ENCODE data around the gene POLR2E. TPM values are rescaled to one million over a fixed set of nuclear protein-coding genes. Genes with fewer than 3 reads are reported as not detected.

POLR2E gene
- polyA plus RNA-seq, 1 donor = 130 TPM

GRCh38 chr19:1110809-1111640 is 15.8 kb upstream of the POLR2E start:
- H3K27me3 ChIP-seq (ENCODE audit: control insufficient read depth, insufficient read depth, low read length) = no peaks in the 10 kb centered on the region
- WGBS (ENCODE audit: insufficient coverage, low lambda C conversion rate) = no CpG with 5 or more reads among the region's 18 CpGs
- H3K4me3 ChIP-seq (ENCODE audit: low read length) = no peak overlapping the region
- peaks cover 11% of the 10 kb centered on the region for H3K9me3 ChIP-seq (ENCODE audit: control insufficient read depth, low read depth, low read length)
- peaks cover 32% of the 10 kb centered on the region for H3K4me1 ChIP-seq (ENCODE audit: control insufficient read depth, insufficient read depth, low read length)
- no peak overlapping the region for H3K27ac ChIP-seq (ENCODE audit: low read length)
- peaks cover 60% of the 10 kb centered on the region for H3K36me3 ChIP-seq (ENCODE audit: control insufficient read depth, insufficient read depth, low read length)
- no peak for DNase-seq

GRCh38 chr19:1109697-1110671 is 14.8 kb upstream of the POLR2E start:
- Histone ChIP-seq H3K4me3 (ENCODE audit: low read length) (no peak overlapping the region), H3K36me3 (ENCODE audit: control insufficient read depth, insufficient read depth, low read length) (peaks cover 59% of the 10 kb centered on the region), H3K27me3 (ENCODE audit: control insufficient read depth, insufficient read depth, low read length) (no peaks in the 10 kb centered on the region), H3K4me1 (ENCODE audit: control insufficient read depth, insufficient read depth, low read length) (peaks cover 42% of the 10 kb centered on the region), H3K27ac (ENCODE audit: low read length) (no peak overlapping the region), H3K9me3 (ENCODE audit: control insufficient read depth, low read depth, low read length) (peaks cover 11% of the 10 kb centered on the region)
- no CpG with 5 or more reads among the region's 54 CpGs for WGBS (ENCODE audit: insufficient coverage, low lambda C conversion rate)
- DNase-seq = no peak

GRCh38 chr19:1109032-1109551 is 13.9 kb upstream of the POLR2E start:
- H3K36me3 ChIP-seq (ENCODE audit: control insufficient read depth, insufficient read depth, low read length) = peaks cover 55% of the 10 kb centered on the region
- WGBS (ENCODE audit: insufficient coverage, low lambda C conversion rate) = no CpG with 5 or more reads among the region's 48 CpGs

GRCh38 chr19:1108291-1109031 is 13.3 kb upstream of the POLR2E start:
- Histone ChIP-seq H3K9me3 (ENCODE audit: control insufficient read depth, low read depth, low read length) (peaks cover 11% of the 10 kb centered on the region), H3K27me3 (ENCODE audit: control insufficient read depth, insufficient read depth, low read length) (no peaks in the 10 kb centered on the region), H3K27ac (ENCODE audit: low read length) (no peak overlapping the region), H3K4me1 (ENCODE audit: control insufficient read depth, insufficient read depth, low read length) (peaks cover 36% of the 10 kb centered on the region), H3K36me3 (ENCODE audit: control insufficient read depth, insufficient read depth, low read length) (peaks cover 50% of the 10 kb centered on the region), H3K4me3 (ENCODE audit: low read length) (no peak overlapping the region)
- WGBS (ENCODE audit: insufficient coverage, low lambda C conversion rate) = no CpG with 5 or more reads among the region's 89 CpGs
- no peak for DNase-seq

More at GRCh38 chr19:1109032-1109551, 13.9 kb upstream of the POLR2E start:
- H3K27ac ChIP-seq (ENCODE audit: low read length) = no peak overlapping the region
- H3K9me3 ChIP-seq (ENCODE audit: control insufficient read depth, low read depth, low read length) = peaks cover 11% of the 10 kb centered on the region
- no peaks in the 10 kb centered on the region for H3K27me3 ChIP-seq (ENCODE audit: control insufficient read depth, insufficient read depth, low read length)
- DNase-seq = no peak
- peaks cover 41% of the 10 kb centered on the region for H3K4me1 ChIP-seq (ENCODE audit: control insufficient read depth, insufficient read depth, low read length)
- H3K4me3 ChIP-seq (ENCODE audit: low read length) = no peak overlapping the region

- no peak for DNase-seq
- Histone ChIP-seq H3K27ac (ENCODE audit: low read length) (no peak overlapping the region), H3K9me3 (ENCODE audit: control insufficient read depth, low read depth, low read length) (peaks cover 8% of the 10 kb centered on the region), H3K27me3 (ENCODE audit: control insufficient read depth, insufficient read depth, low read length) (no peaks in the 10 kb centered on the region), H3K4me3 (ENCODE audit: low read length) (no peak overlapping the region), H3K4me1 (ENCODE audit: control insufficient read depth, insufficient read depth, low read length) (peaks cover 38% of the 10 kb centered on the region), H3K36me3 (ENCODE audit: control insufficient read depth, insufficient read depth, low read length) (peaks cover 50% of the 10 kb centered on the region)
- no CpG with 5 or more reads among the region's 25 CpGs for WGBS (ENCODE audit: insufficient coverage, low lambda C conversion rate)
Measured at GRCh38 chr19:1107661-1108261, 12.6 kb upstream of the POLR2E start.

GRCh38 chr19:1106841-1107660 is 11.9 kb upstream of the POLR2E start:
- Histone ChIP-seq H3K27me3 (ENCODE audit: control insufficient read depth, insufficient read depth, low read length) (no peaks in the 10 kb centered on the region), H3K4me1 (ENCODE audit: control insufficient read depth, insufficient read depth, low read length) (peaks cover 38% of the 10 kb centered on the region), H3K36me3 (ENCODE audit: control insufficient read depth, insufficient read depth, low read length) (peaks cover 49% of the 10 kb centered on the region), H3K4me3 (ENCODE audit: low read length) (no peak overlapping the region), H3K9me3 (ENCODE audit: control insufficient read depth, low read depth, low read length) (peaks cover 8% of the 10 kb centered on the region), H3K27ac (ENCODE audit: low read length) (no peak overlapping the region)
- WGBS (ENCODE audit: insufficient coverage, low lambda C conversion rate) = no CpG with 5 or more reads among the region's 17 CpGs
- DNase-seq = no peak

- no peak overlapping the region for H3K27ac ChIP-seq (ENCODE audit: low read length)
- peaks cover 44% of the 10 kb centered on the region for H3K36me3 ChIP-seq (ENCODE audit: control insufficient read depth, insufficient read depth, low read length)
- no CpG with 5 or more reads among the region's 32 CpGs for WGBS (ENCODE audit: insufficient coverage, low lambda C conversion rate)
- no peak overlapping the region for H3K4me3 ChIP-seq (ENCODE audit: low read length)
- peaks cover 8% of the 10 kb centered on the region for H3K9me3 ChIP-seq (ENCODE audit: control insufficient read depth, low read depth, low read length)
- peaks cover 42% of the 10 kb centered on the region for H3K4me1 ChIP-seq (ENCODE audit: control insufficient read depth, insufficient read depth, low read length)
- no peak for DNase-seq
- H3K27me3 ChIP-seq (ENCODE audit: control insufficient read depth, insufficient read depth, low read length) = no peaks in the 10 kb centered on the region
Measured at GRCh38 chr19:1105873-1106840, 11.0 kb upstream of the POLR2E start.

GRCh38 chr19:1105008-1105872 is 10.1 kb upstream of the POLR2E start:
- H3K4me1 ChIP-seq (ENCODE audit: control insufficient read depth, insufficient read depth, low read length) = peaks cover 42% of the 10 kb centered on the region
- peak overlapping the region; percentile 86 for H3K4me3 ChIP-seq (ENCODE audit: low read length)
- peaks cover 35% of the 10 kb centered on the region for H3K36me3 ChIP-seq (ENCODE audit: control insufficient read depth, insufficient read depth, low read length)
- peak overlapping the region; percentile 94 for H3K27ac ChIP-seq (ENCODE audit: low read length)
- no peak for DNase-seq
- peaks cover 8% of the 10 kb centered on the region for H3K9me3 ChIP-seq (ENCODE audit: control insufficient read depth, low read depth, low read length)
- H3K27me3 ChIP-seq (ENCODE audit: control insufficient read depth, insufficient read depth, low read length) = no peaks in the 10 kb centered on the region
- WGBS (ENCODE audit: insufficient coverage, low lambda C conversion rate) = no CpG with 5 or more reads among the region's 69 CpGs

Measured in large intestine (tissue), 3 donors.